Tibial nerve (tissue), 4 donors: ENCODE measurements around the gene ITPRIPL2. TPM values are rescaled to one million over a fixed set of nuclear protein-coding genes. Genes with fewer than 3 reads are reported as not detected.
A peak's percentile ranks its signal among the peaks of the same experiment; 100 is the strongest.

Experiments used
- DNase-seq, 2 donors: peaks; one replicate each; pipeline ENCODE4 v3.0.0-alpha.2; 2019; ENCODE audit warnings: low spot score in 2 of 2
- H3K27ac ChIP-seq, 4 donors: fragments of 200-600 bp; sonication (generic) in 3 of 4; one replicate each; pipeline ENCODE4 v1.5.1; 2017 to 2019; ENCODE audit warnings: mild to moderate bottlenecking in 1 of 4
- H3K27me3 ChIP-seq, 2 donors: fragments of 200-600 bp; sonication (generic) in 1 of 2; one replicate each; pipeline versions ENCODE4 v1.5.1 to v1.6.0; 2017 to 2019
- H3K36me3 ChIP-seq, 3 donors: fragments of 200-600 bp; sonication (generic); one replicate each; pipeline ENCODE4 v1.5.1; 2018 to 2019
- H3K4me1 ChIP-seq, 4 donors: fragments of 200-600 bp; sonication (generic) in 3 of 4; one replicate each; pipeline ENCODE4 v1.5.1; 2017 to 2019
- H3K4me3 ChIP-seq, 4 donors: fragments of 200-600 bp; sonication (generic) in 3 of 4; one replicate each; pipeline ENCODE4 v1.5.1; 2017 to 2019; ENCODE audit warnings: mild to moderate bottlenecking in 1 of 4, moderate library complexity in 1 of 4
- H3K9me3 ChIP-seq, 4 donors: fragments of 200-600 bp; sonication (generic) in 3 of 4; one replicate each; pipeline ENCODE4 v1.5.1; 2017 to 2019
- CTCF ChIP-seq, 5 experiments: fragments of 200-600 bp in 3 of 5; fragments of 450-650 bp in 2 of 5; sonication (generic) in 3 of 5; IDR thresholded peaks; one replicate each; pipeline ENCODE4 v1.5.1; 2016 to 2019; ENCODE audit warnings: antibody characterized with exemption in 5 of 5, mild to moderate bottlenecking in 3 of 5, moderate library complexity in 2 of 5
- EP300 ChIP-seq, 2 donors: sonication (generic); formaldehyde crosslinking; IDR thresholded peaks; one replicate each; pipeline ENCODE4 v1.6.1; 2017; ENCODE audit warnings: antibody characterized with exemption in 2 of 2, mild to moderate bottlenecking in 1 of 2
- POLR2A ChIP-seq, 2 donors: fragments of 450-650 bp; IDR thresholded peaks; one replicate each; pipeline ENCODE4 v1.6.1; 2017; ENCODE audit warnings: antibody characterized with exemption in 2 of 2, mild to moderate bottlenecking in 2 of 2, moderate library complexity in 2 of 2
- WGBS, 2 donors: methylation state at CpG; one replicate each; pipeline ENCODE4 v1.1.5; 2018; 5-methylcytosine and 5-hydroxymethylcytosine counted together
- total RNA-seq, 4 donors: library from RNA; depleted of rRNA; stranded (reverse); fragments of >200 nt; gene quantifications; one replicate each; pipeline ENCODE4 v1.1.0, GENCODE V29; 2016

The ITPRIPL2 gene
- total RNA-seq, 4 donors from 2014 or later = 51.3 to 68.7 (median 59.6) TPM

- peaks cover 0 to 4% (median 0%) of the 10 kb centered on the region in 4 donors for H3K9me3 ChIP-seq
- no peak for DNase-seq
- peaks cover 0 to 25% of the 10 kb centered on the region in 2 donors for H3K27me3 ChIP-seq
- H3K4me1 ChIP-seq = peaks cover 0 to 23% (median 14%) of the 10 kb centered on the region in 4 donors
- 73 to 76% methylated on average over 5 of the region's 5 CpGs for WGBS, 2 donors
- TF ChIP-seq POLR2A (IDR thresholded peaks at IDR 0.05) (no peak), EP300 (IDR thresholded peaks at IDR 0.05) (no peak), CTCF (IDR thresholded peaks at IDR 0.05) (no peak)
- H3K4me3 ChIP-seq = no peak overlapping the region
- no peaks in the 10 kb centered on the region for H3K36me3 ChIP-seq
- no peak overlapping the region for H3K27ac ChIP-seq
Measured at GRCh38 chr16:19165101-19165500, 51.3 kb downstream of the ITPRIPL2 start.

- no peaks in the 10 kb centered on the region for H3K36me3 ChIP-seq
- no peak overlapping the region for H3K27ac ChIP-seq
- no peak overlapping the region for H3K4me3 ChIP-seq
- H3K4me1 ChIP-seq = peaks cover 0 to 23% (median 14%) of the 10 kb centered on the region in 4 donors
- DNase-seq = no peak
- H3K9me3 ChIP-seq = peaks cover 0 to 4% (median 0%) of the 10 kb centered on the region in 4 donors
- 74 to 84% methylated on average over 2 of the region's 2 CpGs for WGBS, 2 donors
- H3K27me3 ChIP-seq = peaks cover 0 to 26% of the 10 kb centered on the region in 2 donors
- TF ChIP-seq CTCF (IDR thresholded peaks at IDR 0.05) = no peak
- TF ChIP-seq EP300 (IDR thresholded peaks at IDR 0.05) = no peak
- TF ChIP-seq POLR2A (IDR thresholded peaks at IDR 0.05) = no peak
Measured at GRCh38 chr16:19166500-19166899, 52.7 kb downstream of the ITPRIPL2 start.

- TF ChIP-seq CTCF (IDR thresholded peaks at IDR 0.05) = peak; percentile 49 to 83 (median 73)
- TF ChIP-seq EP300 (IDR thresholded peaks at IDR 0.05) = no peak
- TF ChIP-seq POLR2A (IDR thresholded peaks at IDR 0.05) = no peak
- H3K36me3 ChIP-seq = no peaks in the 10 kb centered on the region
- peak within 1 kb of the TSS; percentile 44 to 84 (median 64) for H3K27ac ChIP-seq
- WGBS, 2 donors = 1% methylated on average over 15 to 40 of the region's 63 CpGs
- no peak for DNase-seq
- peaks cover 0 to 29% of the 10 kb centered on the region in 2 donors for H3K27me3 ChIP-seq
- peak within 1 kb of the TSS; percentile 33 to 52 (median 40) for H3K4me3 ChIP-seq
- peaks cover 0 to 4% (median 0%) of the 10 kb centered on the region in 4 donors for H3K9me3 ChIP-seq
- peaks cover 0 to 23% (median 14%) of the 10 kb centered on the region in 4 donors for H3K4me1 ChIP-seq
Measured at GRCh38 chr16:19167710-19168370, 54.1 kb downstream of the ITPRIPL2 start, which contains the start of gene SYT17. Gene SYT17, plus strand, starts transcription at chr16:19168240. Its CDS starts 407 bp downstream, at chr16:19168647.

- Histone ChIP-seq H3K4me3 (peak overlapping the region; percentile 33 to 52 (median 40)), H3K36me3 (no peaks in the 10 kb centered on the region), H3K9me3 (no peaks in the 10 kb centered on the region), H3K27me3 (peaks cover 0 to 29% of the 10 kb centered on the region in 2 donors), H3K4me1 (peaks cover 0 to 23% (median 14%) of the 10 kb centered on the region in 4 donors), H3K27ac (peak overlapping the region; percentile 44 to 84 (median 64))
- no peak for DNase-seq
- TF ChIP-seq POLR2A (IDR thresholded peaks at IDR 0.05) (no peak), CTCF (IDR thresholded peaks at IDR 0.05) (no peak), EP300 (IDR thresholded peaks at IDR 0.05) (no peak)
- WGBS, 2 donors = 0% methylated on average over 11 to 52 of the region's 68 CpGs
Measured at GRCh38 chr16:19168371-19169081, 54.8 kb downstream of the ITPRIPL2 start.
